ENCODE measurements around the gene IPO8. TPM values are rescaled to one million over a fixed set of nuclear protein-coding genes. Genes with fewer than 3 reads are reported as not detected.

Gene IPO8
- total RNA-seq, 1 donor from 2014 or later, result 43.5 TPM

GRCh38 chr12:30631740-30632139 is 63.9 kb downstream of the IPO8 start:
- no peak for DNase-seq (ENCODE audit: low read depth, low spot score)
- no peak for TF ChIP-seq CTCF (conservative IDR thresholded peaks at IDR 0.05)
- Mint-ChIP-seq H3K9me3 (no peaks in the 10 kb centered on the region), H3K4me3 (no peak overlapping the region), H3K4me1 (peaks cover 3% of the 10 kb centered on the region), H3K36me3 (ENCODE audit: low read depth) (peaks cover 33% of the 10 kb centered on the region), H3K27me3 (ENCODE audit: low read depth) (no peaks in the 10 kb centered on the region), H3K27ac (ENCODE audit: unreplicated experiment) (no peak overlapping the region)

DNA sequence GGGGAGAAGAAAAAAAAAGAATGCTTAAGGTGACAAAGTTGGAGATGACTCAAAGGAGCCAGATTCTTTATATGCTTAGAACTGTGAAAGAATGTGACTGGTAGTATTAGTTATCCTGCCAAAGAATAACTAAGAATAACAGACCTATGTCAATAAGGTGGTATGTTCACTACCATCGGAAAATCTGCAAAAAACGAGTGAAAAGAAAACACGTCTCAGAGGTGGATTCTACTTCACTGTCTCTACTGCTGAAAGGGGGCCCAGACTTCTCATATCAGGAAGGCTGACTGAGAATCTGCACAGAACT is 64.7 kb downstream of the IPO8 start:
- Mint-ChIP-seq H3K9me3 (no peaks in the 10 kb centered on the region), H3K27ac (ENCODE audit: unreplicated experiment) (no peak overlapping the region), H3K4me3 (no peak overlapping the region), H3K27me3 (ENCODE audit: low read depth) (no peaks in the 10 kb centered on the region), H3K4me1 (peaks cover 3% of the 10 kb centered on the region), H3K36me3 (ENCODE audit: low read depth) (peaks cover 33% of the 10 kb centered on the region)
- no peak for DNase-seq (ENCODE audit: low read depth, low spot score)
- no peak for TF ChIP-seq CTCF (conservative IDR thresholded peaks at IDR 0.05)

- Mint-ChIP-seq H3K36me3 (ENCODE audit: low read depth) (peaks cover 33% of the 10 kb centered on the region), H3K4me3 (no peak overlapping the region), H3K27me3 (ENCODE audit: low read depth) (no peaks in the 10 kb centered on the region), H3K9me3 (no peaks in the 10 kb centered on the region), H3K4me1 (peaks cover 5% of the 10 kb centered on the region), H3K27ac (ENCODE audit: unreplicated experiment) (no peak overlapping the region)
- no peak for TF ChIP-seq CTCF (conservative IDR thresholded peaks at IDR 0.05)
- no peak for DNase-seq (ENCODE audit: low read depth, low spot score)
Observed at GRCh38 chr12:30630076-30630978, 65.3 kb downstream of the IPO8 start.

DNA sequence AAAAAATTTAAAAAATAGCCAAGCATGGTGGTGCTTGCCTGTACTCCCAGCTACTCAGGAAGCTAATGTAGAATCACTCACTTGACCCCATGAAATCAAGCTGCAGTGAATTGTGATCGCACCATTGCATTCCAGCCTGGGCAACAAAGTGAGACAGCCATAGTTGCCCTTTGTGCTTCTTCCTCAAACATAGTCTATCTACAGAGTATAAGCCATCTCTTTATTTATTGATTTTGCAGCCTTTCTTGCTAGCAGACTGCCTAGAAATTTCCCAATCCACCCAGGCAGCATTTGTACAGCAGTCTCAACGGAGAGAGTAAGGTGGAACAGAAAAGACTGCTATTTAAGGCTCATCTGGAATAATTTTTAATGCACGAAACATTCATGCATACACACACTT is 68.8 kb downstream of the IPO8 start:
- no peak for DNase-seq (ENCODE audit: low read depth, low spot score)
- no peak overlapping the region for H3K27ac Mint-ChIP-seq (ENCODE audit: unreplicated experiment)
- H3K27me3 Mint-ChIP-seq (ENCODE audit: low read depth), result no peaks in the 10 kb centered on the region
- no peak for TF ChIP-seq CTCF (conservative IDR thresholded peaks at IDR 0.05)
- H3K4me1 Mint-ChIP-seq, result peaks cover 6% of the 10 kb centered on the region
- peaks cover 22% of the 10 kb centered on the region for H3K36me3 Mint-ChIP-seq (ENCODE audit: low read depth)
- H3K4me3 Mint-ChIP-seq, result no peak overlapping the region
- H3K9me3 Mint-ChIP-seq, result no peaks in the 10 kb centered on the region

DNA sequence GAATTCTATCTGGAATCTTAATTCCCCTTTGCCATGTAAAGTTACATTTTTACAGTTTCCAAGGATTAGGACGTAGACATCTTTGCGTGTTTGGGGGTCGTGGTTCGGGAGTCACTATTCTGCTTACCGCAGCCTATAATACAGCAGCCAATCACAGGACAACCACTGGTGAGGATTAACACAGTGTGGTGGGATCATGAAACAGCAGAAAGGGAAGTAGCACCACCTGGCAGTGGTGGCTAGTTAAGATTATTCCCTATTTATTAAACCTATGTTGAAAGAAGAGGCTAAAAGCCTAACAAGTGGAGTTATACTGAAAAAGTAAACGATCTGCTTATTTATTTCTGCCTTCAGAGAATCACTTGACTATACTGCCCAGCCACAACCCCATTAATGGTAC is 71.7 kb downstream of the IPO8 start:
- H3K4me1 Mint-ChIP-seq, result peaks cover 3% of the 10 kb centered on the region
- DNase-seq (ENCODE audit: low read depth, low spot score), result no peak
- H3K36me3 Mint-ChIP-seq (ENCODE audit: low read depth), result peaks cover 9% of the 10 kb centered on the region
- H3K27ac Mint-ChIP-seq (ENCODE audit: unreplicated experiment), result no peak overlapping the region
- H3K4me3 Mint-ChIP-seq, result no peak overlapping the region
- H3K27me3 Mint-ChIP-seq (ENCODE audit: low read depth), result no peaks in the 10 kb centered on the region
- TF ChIP-seq CTCF (conservative IDR thresholded peaks at IDR 0.05), result no peak
- no peaks in the 10 kb centered on the region for H3K9me3 Mint-ChIP-seq

Measured in neural crest cell (in vitro differentiated cells).